ENCODE results near the gene AP1M1.

DNA sequence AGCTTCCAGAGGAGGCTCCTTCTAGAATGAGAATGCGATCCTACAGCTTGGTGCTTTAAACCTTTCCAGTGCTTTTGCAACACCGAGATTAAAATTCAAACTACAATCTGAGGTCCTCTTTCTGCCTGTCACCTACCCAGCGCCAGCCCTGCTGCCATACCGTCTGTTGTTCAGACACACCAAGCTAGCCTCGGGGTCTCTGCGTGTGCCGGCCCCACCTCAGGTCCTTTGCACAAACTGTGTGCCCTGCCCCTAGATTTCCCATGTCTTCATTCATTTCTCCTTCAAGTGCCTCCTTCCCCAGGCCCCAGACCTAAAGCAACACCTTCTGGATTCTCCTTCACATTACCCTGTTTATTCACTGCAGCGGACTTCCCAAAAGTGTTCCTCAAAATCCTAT is 43.2 kb upstream of the AP1M1 start:
- TF ChIP-seq, protein P1, sequence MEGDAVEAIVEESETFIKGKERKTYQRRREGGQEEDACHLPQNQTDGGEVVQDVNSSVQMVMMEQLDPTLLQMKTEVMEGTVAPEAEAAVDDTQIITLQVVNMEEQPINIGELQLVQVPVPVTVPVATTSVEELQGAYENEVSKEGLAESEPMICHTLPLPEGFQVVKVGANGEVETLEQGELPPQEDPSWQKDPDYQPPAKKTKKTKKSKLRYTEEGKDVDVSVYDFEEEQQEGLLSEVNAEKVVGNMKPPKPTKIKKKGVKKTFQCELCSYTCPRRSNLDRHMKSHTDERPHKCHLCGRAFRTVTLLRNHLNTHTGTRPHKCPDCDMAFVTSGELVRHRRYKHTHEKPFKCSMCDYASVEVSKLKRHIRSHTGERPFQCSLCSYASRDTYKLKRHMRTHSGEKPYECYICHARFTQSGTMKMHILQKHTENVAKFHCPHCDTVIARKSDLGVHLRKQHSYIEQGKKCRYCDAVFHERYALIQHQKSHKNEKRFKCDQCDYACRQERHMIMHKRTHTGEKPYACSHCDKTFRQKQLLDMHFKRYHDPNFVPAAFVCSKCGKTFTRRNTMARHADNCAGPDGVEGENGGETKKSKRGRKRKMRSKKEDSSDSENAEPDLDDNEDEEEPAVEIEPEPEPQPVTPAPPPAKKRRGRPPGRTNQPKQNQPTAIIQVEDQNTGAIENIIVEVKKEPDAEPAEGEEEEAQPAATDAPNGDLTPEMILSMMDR (IDR thresholded peaks at IDR 0.05), result no peak
- no peak for TF ChIP-seq SIN3A (IDR thresholded peaks at IDR 0.05; ENCODE audit: borderline replicate concordance, insufficient read depth, low read depth, low read length)
- no peak for TF ChIP-seq TCF7L2 (IDR thresholded peaks at IDR 0.05; ENCODE audit: low read depth, low read length)
- no peak for TF ChIP-seq POLR2AphosphoS5 (IDR thresholded peaks at IDR 0.05; ENCODE audit: low read depth, low read length)
- TF ChIP-seq, protein P2, sequence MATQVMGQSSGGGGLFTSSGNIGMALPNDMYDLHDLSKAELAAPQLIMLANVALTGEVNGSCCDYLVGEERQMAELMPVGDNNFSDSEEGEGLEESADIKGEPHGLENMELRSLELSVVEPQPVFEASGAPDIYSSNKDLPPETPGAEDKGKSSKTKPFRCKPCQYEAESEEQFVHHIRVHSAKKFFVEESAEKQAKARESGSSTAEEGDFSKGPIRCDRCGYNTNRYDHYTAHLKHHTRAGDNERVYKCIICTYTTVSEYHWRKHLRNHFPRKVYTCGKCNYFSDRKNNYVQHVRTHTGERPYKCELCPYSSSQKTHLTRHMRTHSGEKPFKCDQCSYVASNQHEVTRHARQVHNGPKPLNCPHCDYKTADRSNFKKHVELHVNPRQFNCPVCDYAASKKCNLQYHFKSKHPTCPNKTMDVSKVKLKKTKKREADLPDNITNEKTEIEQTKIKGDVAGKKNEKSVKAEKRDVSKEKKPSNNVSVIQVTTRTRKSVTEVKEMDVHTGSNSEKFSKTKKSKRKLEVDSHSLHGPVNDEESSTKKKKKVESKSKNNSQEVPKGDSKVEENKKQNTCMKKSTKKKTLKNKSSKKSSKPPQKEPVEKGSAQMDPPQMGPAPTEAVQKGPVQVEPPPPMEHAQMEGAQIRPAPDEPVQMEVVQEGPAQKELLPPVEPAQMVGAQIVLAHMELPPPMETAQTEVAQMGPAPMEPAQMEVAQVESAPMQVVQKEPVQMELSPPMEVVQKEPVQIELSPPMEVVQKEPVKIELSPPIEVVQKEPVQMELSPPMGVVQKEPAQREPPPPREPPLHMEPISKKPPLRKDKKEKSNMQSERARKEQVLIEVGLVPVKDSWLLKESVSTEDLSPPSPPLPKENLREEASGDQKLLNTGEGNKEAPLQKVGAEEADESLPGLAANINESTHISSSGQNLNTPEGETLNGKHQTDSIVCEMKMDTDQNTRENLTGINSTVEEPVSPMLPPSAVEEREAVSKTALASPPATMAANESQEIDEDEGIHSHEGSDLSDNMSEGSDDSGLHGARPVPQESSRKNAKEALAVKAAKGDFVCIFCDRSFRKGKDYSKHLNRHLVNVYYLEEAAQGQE (IDR thresholded peaks at IDR 0.05; ENCODE audit: insufficient read depth in 1 of 2, low read depth in 2 of 2, low read length in 1 of 2), result no peak

All from Panc1 (cell line).